Mesendoderm (in vitro differentiated cells): Measurements from ENCODE around the gene SNCA.

ENCODE experiments used
- DNase-seq: peaks from one replicate; pipeline ENCODE4 v3.0.0; 2013
- H2AK5ac ChIP-seq: 2 replicates; pipeline ENCODE4 v1.6.1; 2013; ENCODE audit warnings: low read length, inconsistent platforms
- H2BK120ac ChIP-seq: 2 replicates; pipeline ENCODE4 v1.6.1; 2013; ENCODE audit warnings: low read depth, mild to moderate bottlenecking, low read length, moderate library complexity, mixed read lengths
- H2BK15ac ChIP-seq: replicated peaks from 2 replicates; pipeline ENCODE4 v1.6.1; 2013; ENCODE audit warnings: low read depth, mild to moderate bottlenecking, moderate library complexity
- H2BK5ac ChIP-seq: 2 replicates; pipeline ENCODE4 v1.6.1; 2013; ENCODE audit warnings: low read length, inconsistent platforms
- H3K18ac ChIP-seq: 2 replicates; pipeline ENCODE4 v1.6.1; 2013; ENCODE audit warnings: mild to moderate bottlenecking, low read length, mixed read lengths
- H3K23ac ChIP-seq: one replicate; pipeline ENCODE4 v1.6.1; 2013; ENCODE audit warnings: low read length
- H3K27ac ChIP-seq: 2 replicates; pipeline ENCODE4 v1.5.1; 2013; ENCODE audit warnings: low read depth, mild to moderate bottlenecking, inconsistent platforms, low read length, moderate library complexity
- H3K27me3 ChIP-seq: 2 replicates; pipeline ENCODE4 v1.6.1; 2013; ENCODE audit warnings: low read length, control low read depth, mild to moderate bottlenecking, inconsistent platforms; ENCODE audit not compliant: insufficient read depth, poor library complexity
- H3K36me3 ChIP-seq: 2 replicates; pipeline ENCODE4 v1.6.1; 2013; ENCODE audit warnings: low read length, inconsistent platforms; ENCODE audit not compliant: control insufficient read depth, insufficient read depth
- H3K4ac ChIP-seq: one replicate; pipeline ENCODE4 v1.6.1; 2013; ENCODE audit warnings: low read depth, mild to moderate bottlenecking, low read length, moderate library complexity
- H3K4me1 ChIP-seq: 2 replicates; pipeline ENCODE4 v1.6.1; 2013; ENCODE audit warnings: low read depth, low read length, inconsistent platforms; ENCODE audit not compliant: control insufficient read depth
- H3K4me2 ChIP-seq: 2 replicates; pipeline ENCODE4 v1.6.1; 2013; ENCODE audit warnings: low read length
- H3K4me3 ChIP-seq: 2 replicates; pipeline ENCODE4 v1.5.1; 2013; ENCODE audit warnings: mild to moderate bottlenecking, low read length
- H3K56ac ChIP-seq: one replicate; pipeline ENCODE4 v1.6.1; 2013; ENCODE audit warnings: low read length
- H3K79me1 ChIP-seq: 2 replicates; pipeline ENCODE4 v1.6.1; 2013; ENCODE audit warnings: low read length, inconsistent platforms
- H3K79me2 ChIP-seq: 2 replicates; pipeline ENCODE4 v1.6.1; 2013; ENCODE audit warnings: mild to moderate bottlenecking, low read length; ENCODE audit not compliant: control insufficient read depth, insufficient read depth
- H3K9ac ChIP-seq: 2 replicates; pipeline ENCODE4 v1.6.1; 2013; ENCODE audit warnings: low read length, inconsistent platforms
- H4K5ac ChIP-seq: one replicate; pipeline ENCODE4 v1.6.1; 2013; ENCODE audit warnings: low read length
- H4K8ac ChIP-seq: one replicate; pipeline ENCODE4 v1.6.1; 2013; ENCODE audit warnings: low read depth, mild to moderate bottlenecking, control low read depth, low read length, moderate library complexity
- WGBS: extraction: QIAGEN DNeasy Blood & Tissue Kit; methylation state at CpG from one replicate; pipeline ENCODE4 v1.1.7; 2013; ENCODE audit warnings: low lambda C conversion rate, missing lambda C conversion rate; ENCODE audit not compliant: insufficient coverage; ENCODE audit errors: extremely low coverage; 5-methylcytosine and 5-hydroxymethylcytosine counted together

Gene SNCA

DNA sequence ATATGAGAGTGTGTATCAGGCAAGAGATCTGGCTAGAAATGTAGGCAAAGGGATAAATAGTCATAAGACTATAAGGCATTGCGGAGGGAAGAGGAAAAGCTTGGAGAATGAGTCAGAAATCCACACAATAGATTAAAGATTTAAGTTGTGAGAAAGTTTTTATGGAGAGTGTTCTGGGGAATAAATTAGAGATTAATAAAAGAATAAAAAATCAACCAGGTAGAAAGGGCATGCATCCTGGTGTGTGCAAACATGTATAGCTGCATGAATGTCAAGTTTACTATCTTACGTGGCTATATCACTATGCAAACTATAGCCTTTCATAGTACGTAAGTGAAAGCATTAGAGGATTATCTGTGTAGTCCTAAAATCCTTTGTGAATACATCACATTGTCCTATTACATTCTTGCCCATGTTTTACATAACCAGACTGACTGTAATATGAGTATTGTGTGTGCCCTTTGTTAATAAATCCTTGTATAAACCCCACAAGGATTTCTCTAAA, 36.9 kb downstream of the SNCA start:
- no peak overlapping the region for H3K18ac ChIP-seq
- H4K5ac ChIP-seq = no peak overlapping the region
- no peak overlapping the region for H3K9ac ChIP-seq
- no peak overlapping the region for H3K4ac ChIP-seq
- H3K36me3 ChIP-seq = no peaks in the 10 kb centered on the region
- no peak for DNase-seq
- no peak overlapping the region for H2BK15ac ChIP-seq
- WGBS = no CpG with 5 or more reads among the region's 3 CpGs
- H3K4me3 ChIP-seq = no peak overlapping the region
- no peak overlapping the region for H2BK5ac ChIP-seq
- H3K27me3 ChIP-seq = no peaks in the 10 kb centered on the region
- H3K79me1 ChIP-seq = no peaks in the 10 kb centered on the region
- H3K4me1 ChIP-seq = no peaks in the 10 kb centered on the region
- H3K4me2 ChIP-seq = no peak overlapping the region
- no peak overlapping the region for H4K8ac ChIP-seq
- no peak overlapping the region for H2AK5ac ChIP-seq
- no peak overlapping the region for H3K23ac ChIP-seq
- H3K56ac ChIP-seq = no peak overlapping the region
- no peak overlapping the region for H3K27ac ChIP-seq
- H3K79me2 ChIP-seq = no peaks in the 10 kb centered on the region
- H2BK120ac ChIP-seq = no peak overlapping the region

DNA sequence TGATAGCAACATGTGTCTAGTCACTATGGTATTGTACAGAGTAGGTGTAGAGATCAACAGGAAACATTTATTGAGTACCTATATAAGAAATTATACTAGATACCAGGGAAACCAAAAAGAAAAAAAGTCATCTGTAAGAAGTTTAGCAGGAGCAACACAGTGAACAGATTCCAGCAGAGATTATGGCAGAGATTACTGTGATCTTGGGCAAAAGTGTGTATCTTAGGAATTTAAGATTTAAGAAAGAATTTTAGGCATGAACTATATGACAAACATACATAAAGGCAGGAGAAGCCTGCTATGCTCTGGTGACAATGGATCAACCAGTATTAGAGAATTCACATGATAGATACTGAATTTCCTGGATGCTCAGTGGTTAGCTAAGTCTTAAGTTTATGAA, 37.9 kb downstream of the SNCA start:
- Histone ChIP-seq H3K23ac (no peak overlapping the region), H3K4me3 (no peak overlapping the region), H3K4me2 (no peak overlapping the region), H3K36me3 (no peaks in the 10 kb centered on the region), H3K9ac (no peak overlapping the region), H2BK5ac (no peak overlapping the region), H2BK120ac (no peak overlapping the region), H3K79me1 (no peaks in the 10 kb centered on the region), H3K18ac (no peak overlapping the region), H3K56ac (no peak overlapping the region), H3K4ac (no peak overlapping the region), H3K4me1 (no peaks in the 10 kb centered on the region), H2BK15ac (no peak overlapping the region), H2AK5ac (no peak overlapping the region), H3K79me2 (no peaks in the 10 kb centered on the region), H3K27me3 (no peaks in the 10 kb centered on the region), H4K5ac (no peak overlapping the region), H4K8ac (no peak overlapping the region), H3K27ac (no peak overlapping the region)
- no peak for DNase-seq

DNA sequence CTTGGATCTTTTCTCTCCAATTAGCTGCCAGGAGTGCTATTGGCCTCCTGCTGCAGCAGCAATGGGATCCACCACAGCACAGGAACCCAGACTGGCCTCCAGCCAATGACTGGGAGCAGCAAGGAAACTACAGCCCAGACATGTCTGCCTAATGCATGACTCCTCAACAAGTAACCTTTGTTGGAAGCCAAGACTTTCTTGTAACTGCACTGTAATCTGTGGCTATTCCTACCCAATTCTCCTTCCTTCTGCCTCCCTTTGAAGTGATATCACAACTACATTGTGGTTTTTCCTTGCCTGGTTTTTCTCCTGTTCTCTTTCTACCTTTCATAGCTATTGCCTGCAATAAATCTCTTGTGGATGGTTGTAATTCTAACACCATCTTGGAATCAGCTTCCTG, 39.8 kb downstream of the SNCA start:
- H2AK5ac ChIP-seq = no peak overlapping the region
- no peak overlapping the region for H3K27ac ChIP-seq
- no peak overlapping the region for H3K56ac ChIP-seq
- DNase-seq = no peak
- no peaks in the 10 kb centered on the region for H3K4me1 ChIP-seq
- no peak overlapping the region for H3K4me2 ChIP-seq
- H3K36me3 ChIP-seq = no peaks in the 10 kb centered on the region
- H4K8ac ChIP-seq = no peak overlapping the region
- H3K4ac ChIP-seq = no peak overlapping the region
- H4K5ac ChIP-seq = no peak overlapping the region
- no peaks in the 10 kb centered on the region for H3K79me1 ChIP-seq
- H3K4me3 ChIP-seq = no peak overlapping the region
- H2BK5ac ChIP-seq = no peak overlapping the region
- no peaks in the 10 kb centered on the region for H3K79me2 ChIP-seq
- no peak overlapping the region for H3K9ac ChIP-seq
- H2BK15ac ChIP-seq = no peak overlapping the region
- no peak overlapping the region for H3K18ac ChIP-seq
- no peak overlapping the region for H3K23ac ChIP-seq
- H3K27me3 ChIP-seq = no peaks in the 10 kb centered on the region
- no peak overlapping the region for H2BK120ac ChIP-seq

DNA sequence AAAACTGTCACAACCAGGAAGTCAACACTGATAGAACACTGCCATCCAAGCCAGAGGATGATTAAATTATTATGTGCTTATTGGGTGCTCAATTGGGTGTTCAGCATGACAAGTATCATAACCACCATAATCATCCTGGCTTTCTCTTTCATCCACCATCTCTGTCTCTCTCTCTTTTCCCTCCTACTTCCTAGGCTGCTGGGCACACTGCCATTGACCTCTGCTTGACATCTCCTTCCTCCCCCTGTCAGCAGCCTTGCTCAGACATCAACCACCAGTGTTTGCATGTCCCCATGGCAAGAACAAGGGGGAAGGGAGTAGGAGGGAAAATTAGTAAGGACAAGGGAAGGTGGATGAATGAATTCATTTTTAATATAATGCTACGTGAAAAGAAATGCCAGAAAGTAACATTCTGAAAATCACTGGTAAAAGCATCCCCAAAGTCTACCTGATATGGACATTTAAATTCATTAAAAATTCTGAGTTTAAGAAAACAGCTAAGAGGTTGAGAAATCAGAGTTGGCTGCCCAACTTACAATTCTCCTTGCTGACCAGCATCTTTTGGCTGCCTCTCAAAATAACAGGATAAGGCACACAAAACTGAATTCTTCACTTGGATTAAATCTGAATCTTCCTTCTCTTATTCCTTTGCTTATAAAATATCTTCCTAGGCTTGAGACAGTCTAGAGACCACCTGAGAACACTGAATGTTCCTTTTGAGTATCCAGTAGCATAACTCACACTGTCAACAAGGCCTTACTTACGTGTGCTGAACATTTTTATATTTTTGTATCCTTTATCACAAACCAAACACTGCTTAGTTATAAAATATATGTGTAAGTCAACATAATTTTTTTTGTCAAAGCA, 48.5 kb downstream of the SNCA start:
- Histone ChIP-seq H3K18ac (no peak overlapping the region), H2BK5ac (no peak overlapping the region), H4K5ac (no peak overlapping the region), H3K27me3 (no peaks in the 10 kb centered on the region), H2BK120ac (no peak overlapping the region), H3K4me2 (no peak overlapping the region), H3K4ac (no peak overlapping the region), H4K8ac (no peak overlapping the region), H3K79me2 (no peaks in the 10 kb centered on the region), H2BK15ac (no peak overlapping the region), H3K9ac (no peak overlapping the region), H3K23ac (no peak overlapping the region), H3K27ac (no peak overlapping the region), H3K36me3 (no peaks in the 10 kb centered on the region), H3K79me1 (no peaks in the 10 kb centered on the region), H3K4me3 (no peak overlapping the region), H3K56ac (no peak overlapping the region), H2AK5ac (no peak overlapping the region), H3K4me1 (no peaks in the 10 kb centered on the region)
- no CpG with 5 or more reads among the region's 2 CpGs for WGBS
- DNase-seq = no peak

DNA sequence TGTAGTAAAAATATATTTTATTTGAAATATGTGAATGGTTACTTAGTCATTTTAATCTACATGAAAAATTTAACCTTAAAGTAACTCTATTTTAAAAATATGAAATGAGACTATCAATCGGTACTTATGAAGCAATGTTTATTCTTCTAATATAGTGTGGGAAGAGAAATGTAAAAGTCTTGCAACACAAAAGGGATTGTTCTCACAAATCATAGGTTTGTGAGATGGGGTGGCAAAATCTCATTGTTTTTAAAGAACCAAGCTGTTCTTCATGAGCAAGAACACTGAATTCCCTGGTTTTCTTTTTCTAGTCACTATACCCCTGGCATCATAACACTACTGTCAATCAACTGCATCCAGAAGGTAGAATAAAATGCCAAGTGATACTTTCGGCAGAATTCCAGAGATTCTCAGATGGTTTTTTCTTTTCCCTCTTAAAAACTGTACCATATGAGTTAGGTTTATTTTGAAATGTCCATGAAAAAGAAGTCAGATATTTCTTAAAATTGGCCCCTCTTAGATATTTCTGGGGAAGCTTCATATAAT, 52.2 kb downstream of the SNCA start:
- Histone ChIP-seq H2BK15ac (no peak overlapping the region), H4K5ac (no peak overlapping the region), H3K27me3 (no peaks in the 10 kb centered on the region), H3K4ac (no peak overlapping the region), H2BK5ac (no peak overlapping the region), H4K8ac (no peak overlapping the region), H3K4me1 (no peaks in the 10 kb centered on the region), H3K4me3 (no peak overlapping the region), H3K56ac (no peak overlapping the region), H3K9ac (no peak overlapping the region), H2AK5ac (no peak overlapping the region), H3K4me2 (no peak overlapping the region), H2BK120ac (no peak overlapping the region), H3K23ac (no peak overlapping the region), H3K79me1 (no peaks in the 10 kb centered on the region), H3K79me2 (no peaks in the 10 kb centered on the region), H3K27ac (no peak overlapping the region), H3K18ac (no peak overlapping the region), H3K36me3 (no peaks in the 10 kb centered on the region)
- WGBS = no CpG with 5 or more reads among the region's 2 CpGs
- DNase-seq = no peak

DNA sequence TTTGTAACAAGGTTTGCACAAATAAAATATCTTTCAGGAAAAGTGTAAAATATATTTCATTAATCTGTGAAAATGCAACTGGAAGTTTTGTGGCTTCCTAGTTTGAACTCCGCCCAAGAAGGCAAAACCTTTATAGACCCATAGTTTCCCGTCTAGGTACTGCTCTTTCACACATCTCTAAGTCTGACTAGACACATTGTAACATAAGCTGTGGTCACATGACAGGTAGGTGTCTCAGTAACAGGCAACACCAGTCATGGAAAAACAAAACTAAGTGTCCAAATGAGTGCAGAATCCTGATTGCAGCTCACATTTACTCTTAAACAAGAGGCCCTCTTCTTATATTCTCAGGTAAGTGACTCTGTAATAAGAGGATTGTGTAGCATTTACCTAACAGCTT, 55.6 kb downstream of the SNCA start:
- H4K8ac ChIP-seq = no peak overlapping the region
- no peak overlapping the region for H3K9ac ChIP-seq
- H2BK120ac ChIP-seq = no peak overlapping the region
- WGBS = no CpG with 5 or more reads among the region's 2 CpGs
- H3K4me1 ChIP-seq = no peaks in the 10 kb centered on the region
- no peak overlapping the region for H3K4ac ChIP-seq
- H2BK5ac ChIP-seq = no peak overlapping the region
- H3K56ac ChIP-seq = no peak overlapping the region
- H3K27me3 ChIP-seq = no peaks in the 10 kb centered on the region
- no peak overlapping the region for H2AK5ac ChIP-seq
- no peak overlapping the region for H3K27ac ChIP-seq
- no peak overlapping the region for H4K5ac ChIP-seq
- H2BK15ac ChIP-seq = no peak overlapping the region
- H3K23ac ChIP-seq = no peak overlapping the region
- no peak for DNase-seq
- no peak overlapping the region for H3K4me3 ChIP-seq
- H3K18ac ChIP-seq = no peak overlapping the region
- no peak overlapping the region for H3K4me2 ChIP-seq
- no peaks in the 10 kb centered on the region for H3K79me1 ChIP-seq
- H3K36me3 ChIP-seq = no peaks in the 10 kb centered on the region
- no peaks in the 10 kb centered on the region for H3K79me2 ChIP-seq
